Measurements from ENCODE around the gene ZNF691.
A peak's percentile ranks its signal among the peaks of the same experiment; 100 is the strongest.
"Not testable (repeated sequence)": the region's sequence is repeated elsewhere in the genome, so short reads cannot be mapped to it uniquely, and the experiment has no call there.

Gene ZNF691, protein sequence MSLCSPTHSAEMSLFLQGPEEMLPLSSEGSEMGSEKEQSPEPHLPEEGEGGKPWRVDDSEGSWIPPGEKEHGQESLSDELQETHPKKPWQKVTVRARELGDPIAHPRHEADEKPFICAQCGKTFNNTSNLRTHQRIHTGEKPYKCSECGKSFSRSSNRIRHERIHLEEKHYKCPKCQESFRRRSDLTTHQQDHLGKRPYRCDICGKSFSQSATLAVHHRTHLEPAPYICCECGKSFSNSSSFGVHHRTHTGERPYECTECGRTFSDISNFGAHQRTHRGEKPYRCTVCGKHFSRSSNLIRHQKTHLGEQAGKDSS

DNA sequence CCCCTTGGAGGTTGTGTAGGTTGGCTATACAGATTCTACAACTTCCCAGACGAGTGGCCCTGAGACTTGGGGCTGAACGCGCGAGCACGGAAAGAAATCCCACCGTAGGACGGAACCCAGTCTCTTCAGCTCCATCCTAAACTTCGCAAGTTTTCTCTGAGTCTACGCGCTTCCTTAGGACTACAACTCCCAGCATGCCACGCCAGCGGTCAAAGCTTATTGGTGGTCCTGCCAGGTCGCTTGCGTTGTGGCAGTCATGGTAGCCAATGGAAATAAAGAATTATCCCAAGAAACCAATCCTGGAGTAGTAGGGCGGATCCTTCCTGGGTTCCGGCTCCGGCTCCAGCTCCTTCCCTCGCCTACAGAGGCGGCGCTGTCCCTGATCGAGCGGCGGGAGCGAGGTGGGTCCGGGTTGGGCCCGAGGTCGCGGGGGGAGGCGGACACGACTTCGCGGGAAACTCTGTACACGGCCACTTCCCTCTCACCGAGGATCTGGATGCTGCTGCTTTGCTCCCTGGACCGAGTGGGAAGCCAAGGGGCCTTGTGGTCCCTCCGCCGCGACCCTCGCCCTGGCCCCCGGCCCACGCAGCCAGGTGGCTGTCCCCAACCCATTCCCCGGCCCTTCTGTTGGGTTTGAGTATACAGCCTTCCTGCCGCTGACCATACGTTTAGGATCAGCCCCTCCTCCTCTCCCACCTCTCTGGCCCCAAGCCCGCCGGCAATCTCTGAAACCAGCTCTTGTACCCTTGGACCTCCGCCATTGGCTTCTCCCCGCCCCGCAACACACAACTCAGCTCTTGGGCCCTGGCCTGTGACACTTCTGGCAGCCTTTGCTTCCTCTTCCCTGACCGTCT is at the start of gene ZNF691:
TSS of gene ZNF691 (plus strand) at position 357 of the 854 bp plus-strand sequence. CDS start 3,046 bp downstream, outside the sequence.
- DNase-seq = peak; percentile 83 to 98 (median 94)
- intact Hi-C loops (cut with DNase I) = loop anchor here (10.0 kb wide), 1 partner anchor 82 kb away; the partner anchor contains the start of genes C1orf50 and P3H1

DNA sequence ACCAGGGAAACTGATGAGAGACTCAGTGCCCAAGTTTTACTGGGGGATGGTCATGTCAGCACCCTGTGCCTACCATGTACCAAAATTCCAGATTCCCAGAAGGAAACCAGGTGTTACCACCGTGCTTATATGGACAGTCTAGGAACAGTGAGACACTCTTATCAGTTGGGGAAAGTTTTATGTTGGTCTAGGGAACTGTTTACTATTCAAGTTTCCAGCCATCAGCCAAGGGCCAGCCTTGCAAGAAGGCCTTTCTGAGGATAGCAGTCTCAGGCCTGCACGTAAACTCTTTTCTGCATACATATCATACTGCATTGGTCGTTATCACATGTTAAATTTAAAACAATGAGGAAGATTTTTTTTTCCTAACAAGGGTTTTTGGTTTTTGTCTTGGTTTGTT is 49.0 kb upstream of the ZNF691 start:
- no peak for DNase-seq
- intact Hi-C loops (cut with DNase I) = no loop called here

DNA sequence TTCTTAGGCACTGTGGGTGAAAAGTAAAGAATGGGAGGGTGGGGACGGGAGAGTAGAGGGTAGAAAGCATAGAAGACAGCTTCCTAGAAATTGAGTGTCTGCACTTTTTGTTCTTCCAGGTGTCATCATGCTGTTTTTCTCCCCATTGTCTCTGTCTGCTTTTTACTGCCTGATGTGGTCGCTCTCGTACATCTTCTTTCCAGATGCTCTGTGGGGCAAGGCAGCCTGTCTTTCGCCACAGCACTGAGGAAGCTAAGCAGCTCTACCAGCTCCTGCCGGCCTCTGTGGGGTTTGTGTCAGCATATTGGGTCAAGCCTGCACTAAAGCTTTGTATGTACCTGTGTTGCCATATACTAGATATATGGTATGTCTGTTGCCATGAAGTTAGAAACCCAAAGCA is 48.4 kb upstream of the ZNF691 start:
- intact Hi-C loops (cut with DNase I) = no loop called here
- DNase-seq = peak in 2 of 42 donors; percentile 25 to 42

DNA sequence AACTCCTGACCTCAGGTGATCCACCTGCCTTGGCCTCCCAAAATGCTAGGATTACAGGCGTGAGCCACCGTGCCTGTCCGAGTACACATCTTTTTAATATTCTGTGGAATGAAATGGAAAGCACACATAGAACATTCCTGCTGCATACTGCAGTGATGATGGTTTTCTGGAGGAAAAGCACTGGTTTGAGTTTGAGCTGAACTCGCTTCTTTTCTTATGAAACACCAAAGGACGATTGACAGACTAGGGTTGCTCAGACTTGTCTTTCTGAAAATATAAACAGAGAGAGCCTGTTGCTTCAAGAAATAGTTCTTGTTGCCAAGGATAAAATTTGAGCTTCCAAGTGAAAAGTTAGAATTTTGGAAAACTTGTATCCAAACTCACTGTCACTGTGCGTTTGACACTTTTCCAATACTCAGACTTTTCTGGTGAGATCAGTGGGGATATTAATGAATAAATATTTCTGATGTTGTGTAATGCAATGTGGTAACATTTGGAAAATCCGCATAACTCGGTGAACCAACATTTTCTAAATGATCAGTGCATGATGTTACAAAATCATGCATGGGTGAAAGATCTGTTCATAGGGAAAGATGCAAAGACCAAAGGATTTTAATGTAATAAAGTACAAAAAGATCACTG is 44.5 kb upstream of the ZNF691 start:
- intact Hi-C loops (cut with DNase I) = no loop called here
- DNase-seq = no peak

DNA sequence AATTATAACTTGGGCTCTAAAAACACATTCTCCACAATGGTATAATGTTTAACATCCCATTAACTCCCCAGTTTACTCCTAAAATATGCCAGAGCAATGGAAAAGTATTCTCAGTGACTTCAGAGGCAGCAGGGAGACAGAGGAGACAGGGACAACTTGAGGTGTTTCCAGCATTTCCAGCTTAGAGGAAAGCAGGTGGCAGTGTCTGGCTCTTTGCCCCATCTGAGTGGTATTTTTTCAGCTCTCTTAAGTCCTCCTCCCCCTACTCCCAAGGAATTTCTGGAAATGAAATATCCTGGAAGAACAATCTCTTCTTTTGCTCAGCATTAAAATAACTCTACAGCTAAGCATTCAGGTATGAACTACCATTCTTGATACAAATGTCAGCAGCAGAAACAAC is 40.2 kb upstream of the ZNF691 start:
- intact Hi-C loops (cut with DNase I) = no loop called here
- no peak for DNase-seq

DNA sequence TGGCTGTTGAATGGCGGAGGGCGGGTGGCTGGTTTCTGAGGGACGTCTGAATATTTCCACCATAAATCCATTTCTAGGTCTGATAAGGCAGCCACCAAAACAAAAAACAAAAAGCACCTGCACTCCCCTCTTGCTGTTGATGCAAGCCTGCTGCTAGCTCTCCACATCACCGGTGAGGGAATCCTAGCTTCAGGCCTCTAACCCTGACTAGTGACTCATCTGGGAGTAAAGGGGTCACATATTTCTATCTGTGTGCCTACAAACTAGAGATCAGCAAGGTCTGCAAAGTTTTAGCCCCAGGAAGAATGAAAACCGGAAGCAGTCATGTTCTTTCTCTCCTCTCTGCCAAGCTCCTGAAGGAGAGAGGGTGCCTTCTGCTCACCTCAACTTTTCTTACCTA is 39.8 kb upstream of the ZNF691 start:
- no peak for DNase-seq

DNA sequence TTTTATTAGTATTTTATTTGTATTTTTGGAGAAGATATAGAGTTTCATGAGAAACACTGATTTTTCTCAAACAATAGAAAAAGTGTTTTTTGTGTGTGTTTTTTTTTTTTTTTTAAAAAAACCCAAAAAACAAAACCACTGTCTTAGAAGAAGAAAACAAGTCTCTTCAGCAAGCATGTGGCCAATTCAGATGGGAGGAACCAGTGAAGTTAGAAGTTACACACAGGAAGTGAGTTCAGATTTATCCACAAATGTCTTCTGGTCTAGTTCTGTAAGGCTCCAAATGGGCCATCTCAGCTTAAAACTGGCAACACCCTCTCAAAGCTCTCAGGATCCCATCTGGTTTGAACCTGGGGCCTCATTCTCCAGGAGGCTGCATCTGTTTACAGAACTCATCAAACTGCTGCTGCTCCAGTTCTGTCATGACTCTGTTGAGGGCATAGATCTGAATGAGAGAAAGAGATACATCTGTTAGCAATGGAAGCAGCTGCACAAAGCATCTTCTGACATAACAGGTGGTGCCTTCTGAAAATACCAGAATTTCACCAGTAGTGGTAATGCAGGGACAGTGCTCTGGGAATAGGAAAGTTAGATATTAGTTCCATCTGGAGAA is 39.3 kb upstream of the ZNF691 start:
- intact Hi-C loops (cut with DNase I) = no loop called here
- no peak for DNase-seq

More for the DNA sequence above, 39.8 kb upstream of the ZNF691 start:
- intact Hi-C loops (cut with DNase I) = no loop called here

DNA sequence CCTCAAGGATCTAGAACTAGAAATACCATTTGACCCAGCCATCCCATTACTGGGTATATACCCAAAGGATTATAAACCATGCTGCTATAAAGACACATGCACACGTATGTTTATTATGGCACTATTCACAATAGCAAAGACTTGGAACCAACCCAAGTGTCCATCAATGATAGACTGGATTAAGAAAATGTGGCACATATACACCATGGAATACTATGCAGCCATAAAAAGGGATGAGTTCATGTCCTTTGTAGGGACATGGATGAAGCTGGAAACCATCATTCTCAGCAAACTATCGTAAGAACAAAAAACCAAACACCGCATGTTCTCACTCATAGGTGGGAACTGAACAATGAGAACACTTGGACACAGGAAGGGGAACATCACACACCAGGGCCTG is 31.6 kb upstream of the ZNF691 start:
- intact Hi-C loops (cut with DNase I) = loop anchor here (5.0 kb wide), 1 partner anchor 48 kb away; the partner anchor contains the start of genes C1orf50 and P3H1
- not testable (repeated sequence) for DNase-seq

DNA sequence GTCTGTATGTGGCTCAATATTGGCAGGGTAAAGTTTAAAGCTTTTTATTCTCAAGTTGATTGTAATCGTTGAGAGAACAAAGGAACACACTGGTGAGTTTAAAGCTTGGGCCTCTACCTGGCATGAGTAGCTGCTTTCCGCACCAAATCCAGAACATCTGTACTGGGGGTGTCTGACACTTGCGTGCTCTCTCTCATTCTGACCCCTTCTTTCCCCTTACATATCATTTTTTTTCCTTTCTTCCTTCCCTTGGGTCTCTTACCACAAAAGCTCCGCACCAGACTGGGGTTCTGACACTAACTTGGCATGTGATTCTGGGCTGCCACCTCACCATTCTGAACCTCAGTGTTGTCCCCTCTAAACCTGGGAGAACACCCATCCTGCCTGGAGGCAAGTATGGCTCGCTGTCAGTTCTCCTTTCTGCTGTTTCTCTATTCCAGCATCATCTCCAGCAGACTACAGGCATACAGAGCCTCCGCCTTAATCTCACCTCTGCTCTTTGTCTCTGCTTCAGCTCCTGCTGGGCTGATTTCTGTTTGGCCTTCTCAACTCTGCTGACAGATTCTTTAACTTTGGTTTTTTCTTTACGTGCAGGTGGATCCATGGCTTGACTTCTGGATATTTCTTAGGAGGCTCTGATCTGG is 30.4 kb upstream of the ZNF691 start:
- DNase-seq = peak in 10 of 42 donors; percentile 6 to 43 (median 14)

DNA sequence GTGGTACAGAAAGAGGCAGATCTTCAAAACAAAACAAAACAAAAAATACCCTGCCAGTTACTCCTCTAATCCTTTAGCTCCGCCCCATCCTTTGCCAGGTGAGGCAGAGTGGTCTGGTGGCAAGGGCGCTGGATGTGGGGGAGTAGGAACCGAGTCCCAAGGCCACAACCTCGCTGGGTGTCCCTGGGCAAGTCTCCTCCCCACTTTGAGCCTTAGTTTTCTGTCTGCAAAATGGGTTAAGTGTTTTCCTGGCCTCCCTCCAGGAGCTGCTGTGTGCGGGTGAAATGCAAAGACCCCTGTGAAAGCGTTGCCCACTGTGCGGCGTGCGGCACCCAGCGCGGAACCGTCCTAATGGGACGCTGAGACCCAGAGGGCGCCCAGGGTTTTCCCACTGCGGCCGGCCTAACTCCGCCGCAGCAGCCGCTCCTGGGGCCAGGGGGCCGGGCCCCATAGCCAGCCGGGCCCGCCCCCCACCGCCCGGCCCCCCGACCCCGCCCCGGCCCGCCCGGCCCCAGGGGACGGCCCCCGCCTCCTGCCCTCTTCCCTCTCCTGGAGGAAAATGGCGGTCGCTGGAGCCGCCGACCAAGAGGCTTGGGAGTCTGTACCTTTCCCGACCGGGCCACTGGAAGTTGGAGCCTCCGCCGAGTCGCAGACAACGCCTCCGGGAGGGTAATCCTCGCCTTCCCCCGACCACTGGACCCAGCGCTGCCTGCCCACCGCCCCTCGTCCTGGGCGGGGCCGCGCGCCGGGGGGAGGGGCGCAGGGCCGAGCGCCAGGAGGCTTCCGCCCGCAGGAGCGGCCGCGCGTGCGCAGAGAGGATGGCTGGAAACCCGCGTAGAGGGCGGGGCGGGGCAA is 29.6 kb upstream of the ZNF691 start, which contains the start of the genes ERMAP and SVBP:
TSS of gene ERMAP (plus strand) at position 538 of the 855 bp plus-strand sequence. CDS start 13,327 bp downstream, outside the sequence.
TSS of gene SVBP (minus strand) at position 813 of the 855 bp plus-strand sequence. CDS start 853 bp downstream, outside the sequence.
- intact Hi-C loops (cut with DNase I) = loop anchor here (5.0 kb wide), 1 partner anchor 50 kb away; the partner anchor contains the start of genes C1orf50 and P3H1
- DNase-seq = peak; percentile 76 to 98 (median 95)

More for the DNA sequence above, 30.4 kb upstream of the ZNF691 start:
- intact Hi-C loops (cut with DNase I) = loop anchor here (5.0 kb wide), 1 partner anchor 49 kb away; the partner anchor contains the start of genes C1orf50 and P3H1

DNA sequence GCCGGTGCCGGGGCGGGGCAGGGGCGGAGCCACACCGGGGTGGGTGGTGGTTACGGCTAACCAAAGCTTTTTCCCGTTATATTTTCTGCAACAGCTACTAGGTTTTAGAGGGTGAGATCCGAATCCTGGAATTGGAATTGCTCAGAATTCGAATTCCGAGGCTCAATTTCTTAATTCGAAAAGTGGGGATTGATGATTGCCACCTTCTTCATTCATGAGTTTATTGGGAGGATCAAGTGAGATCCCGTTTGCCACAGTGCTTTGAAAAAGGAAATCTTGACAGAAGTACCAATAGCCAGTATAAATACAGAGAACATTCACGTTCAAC is 29.0 kb upstream of the ZNF691 start:
- peak in 1 of 42 donors; percentile 94 for DNase-seq
- intact Hi-C loops (cut with DNase I) = loop anchor here (5.0 kb wide), 1 partner anchor 50 kb away; the partner anchor contains the start of genes C1orf50 and P3H1

DNA sequence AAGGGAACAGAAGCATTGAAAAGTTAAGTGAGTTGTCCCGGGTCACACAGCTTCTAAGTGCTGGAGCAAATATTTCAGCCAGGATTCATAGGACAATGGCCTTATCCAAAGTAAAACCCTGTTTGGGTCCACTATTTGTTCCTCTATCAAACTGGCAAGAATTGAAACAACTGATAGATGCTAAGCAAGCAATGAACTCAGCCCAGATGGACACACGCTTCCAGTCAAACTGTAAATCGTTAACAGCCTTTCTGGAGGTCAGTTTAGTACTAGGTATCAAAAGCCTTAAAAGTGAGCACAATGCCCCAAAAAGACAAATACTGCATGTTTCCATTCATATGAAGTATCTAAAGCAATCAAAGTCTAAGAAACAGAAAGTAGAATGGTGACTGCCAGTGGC is 28.4 kb upstream of the ZNF691 start:
- DNase-seq = no peak
- intact Hi-C loops (cut with DNase I) = loop anchor here (5.0 kb wide), 1 partner anchor 51 kb away; the partner anchor contains the start of genes C1orf50 and P3H1

DNA sequence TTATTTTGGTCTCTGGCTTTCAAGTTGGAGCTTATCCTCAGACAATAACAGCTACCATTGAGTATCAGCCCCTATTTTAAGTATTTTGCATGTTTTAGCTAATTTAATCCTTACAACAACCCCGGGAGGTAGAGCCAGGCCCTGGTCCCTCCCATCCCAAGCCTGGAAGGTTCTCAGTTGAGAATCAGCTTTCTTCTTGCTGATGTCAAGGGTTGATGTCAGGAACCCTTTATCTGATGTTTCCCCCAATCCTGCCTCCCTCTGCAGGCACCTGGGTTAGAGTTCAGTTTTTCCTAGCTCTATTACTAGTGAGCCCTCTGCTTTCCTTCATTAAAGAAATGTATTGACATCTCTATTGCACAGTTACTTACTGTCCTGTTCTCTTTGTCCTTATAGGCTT is 25.6 kb upstream of the ZNF691 start:
- DNase-seq = no peak
- intact Hi-C loops (cut with DNase I) = no loop called here

DNA sequence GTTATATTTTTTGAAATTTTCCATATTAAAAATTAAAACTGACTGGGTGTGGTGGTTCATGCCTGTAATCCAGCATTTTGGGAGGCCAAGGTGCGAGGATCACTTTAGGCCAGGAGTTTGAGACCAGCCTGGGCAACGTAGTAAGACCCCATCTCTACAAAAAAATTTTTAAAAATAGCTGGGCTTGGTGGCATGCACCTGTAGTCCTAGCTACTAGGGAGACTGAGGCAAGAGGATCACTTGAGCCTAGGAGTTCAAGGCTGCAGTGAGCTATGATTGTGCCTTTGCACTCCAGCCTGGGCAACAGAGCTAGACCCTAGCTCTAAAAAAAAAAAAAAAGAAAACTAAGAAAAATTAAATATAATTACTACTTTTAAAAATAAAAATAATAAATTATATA is 24.7 kb upstream of the ZNF691 start:
- DNase-seq = no peak
- intact Hi-C loops (cut with DNase I) = no loop called here

DNA sequence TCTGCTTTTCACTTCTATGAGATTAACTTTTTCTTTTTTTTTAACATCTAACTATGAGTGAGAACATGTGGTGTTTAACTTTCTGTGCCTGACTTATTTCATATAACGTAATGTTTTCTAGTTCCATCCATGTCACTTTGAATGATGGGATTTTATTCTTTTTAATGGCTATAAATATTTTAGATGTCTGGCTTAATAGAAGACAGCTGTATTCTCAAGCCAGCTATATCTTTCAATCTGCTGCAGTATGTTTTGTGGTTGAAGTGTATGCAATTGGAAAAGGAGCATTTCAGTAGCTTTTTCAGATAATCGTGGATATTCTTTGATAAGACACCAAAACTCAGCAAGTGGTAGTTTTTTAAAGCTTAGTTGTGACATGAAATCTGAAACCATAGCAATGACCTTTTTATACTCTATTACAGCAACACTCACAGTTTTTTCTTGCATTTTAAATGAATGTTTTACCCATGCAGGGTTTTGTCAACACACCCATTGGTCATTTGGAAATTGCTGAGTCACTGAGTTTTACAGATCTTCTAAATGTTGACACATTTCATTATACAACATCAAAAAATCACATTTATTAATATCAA is 23.5 kb upstream of the ZNF691 start:
- DNase-seq = no peak
- intact Hi-C loops (cut with DNase I) = no loop called here

DNA sequence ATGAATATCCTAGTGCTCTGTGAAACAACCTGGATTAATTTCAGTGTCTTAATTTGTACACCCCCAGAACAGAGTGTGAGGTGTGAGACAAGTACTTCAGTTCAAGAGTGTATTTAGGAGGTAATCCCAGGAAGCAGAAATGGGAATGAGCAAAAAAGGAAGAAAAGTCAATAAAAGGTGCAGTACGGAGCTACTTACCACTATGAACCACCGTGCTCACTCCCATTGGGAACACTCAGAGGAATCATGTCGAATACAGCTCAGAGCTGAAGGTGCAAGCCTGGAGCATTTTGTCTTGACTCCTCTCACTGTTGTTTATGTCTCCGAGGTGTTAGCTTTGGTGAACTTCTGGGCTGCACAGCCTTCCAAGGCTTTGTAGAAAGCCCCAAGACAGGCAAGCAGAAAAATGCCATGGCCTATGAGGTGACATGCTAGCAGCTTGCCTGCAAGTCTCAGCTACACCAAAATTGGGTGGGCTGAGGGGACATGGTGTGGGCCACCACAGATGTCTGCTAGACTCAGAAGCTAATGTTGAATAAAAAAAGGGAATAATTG is 21.9 kb upstream of the ZNF691 start:
- no peak for DNase-seq
- intact Hi-C loops (cut with DNase I) = no loop called here
